NCI-H2171 treated with DMSO at 0.1 percent for 48 hours (cell line): ENCODE data around the gene KCTD15.

Source experiments
- DNase-seq: peaks from one replicate; lab custom pipeline; 2025; lab: John Stamatoyannopoulos, UW

Gene KCTD15

GRCh38 chr19:33860312-33861090, 63.8 kb downstream of the KCTD15 start:
- no peak for DNase-seq

- no peak for DNase-seq
Observed at GRCh38 chr19:33861950-33862349, 65.3 kb downstream of the KCTD15 start.

DNA sequence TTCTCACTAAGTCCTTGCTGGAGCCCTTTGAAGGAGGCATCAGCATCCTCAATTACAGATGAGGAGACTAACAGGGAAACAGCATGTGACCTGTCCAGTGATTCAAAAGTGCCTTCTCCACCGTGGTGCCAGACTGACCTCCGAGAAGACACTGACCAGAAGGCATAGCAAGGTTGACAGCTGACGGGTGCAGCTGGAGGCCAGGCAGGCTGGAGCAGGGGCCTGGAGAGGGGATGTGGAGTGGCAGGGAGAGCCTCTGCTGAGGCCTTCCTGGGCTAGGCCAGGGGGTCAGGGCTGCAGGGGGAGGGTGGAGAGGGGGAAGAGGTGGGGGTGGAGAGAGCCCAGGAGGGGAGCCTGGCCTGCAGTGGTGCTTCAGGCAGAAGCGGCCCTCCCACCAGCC, 66.3 kb downstream of the KCTD15 start:
- DNase-seq = no peak

- DNase-seq = no peak
Observed at GRCh38 chr19:33863436-33863835, 66.8 kb downstream of the KCTD15 start.

DNA sequence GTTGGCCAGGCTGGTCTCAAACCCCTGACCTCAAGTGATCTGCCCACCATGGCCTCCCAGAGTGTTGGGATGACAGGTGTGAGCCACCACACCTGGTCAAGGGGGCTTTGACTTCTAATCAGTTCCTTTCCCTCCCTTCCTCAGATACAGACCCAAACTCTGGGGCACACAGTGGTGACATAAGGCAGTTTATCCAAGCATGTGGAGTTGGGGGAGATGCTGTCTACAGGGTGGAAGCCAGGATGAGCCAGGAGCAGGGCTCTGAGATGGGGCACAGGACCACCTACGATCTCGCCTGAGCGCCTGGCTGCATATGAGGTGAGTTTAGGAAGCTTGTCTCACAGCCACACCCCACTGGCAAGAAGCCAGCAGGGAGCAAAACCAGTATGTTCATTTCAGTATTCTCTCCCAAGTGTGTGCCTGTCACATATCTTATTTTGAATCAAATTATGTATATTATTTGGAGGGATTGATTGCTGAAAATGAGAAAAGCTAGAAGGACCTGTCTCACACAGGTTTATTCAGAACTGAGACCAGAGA, 67.7 kb downstream of the KCTD15 start:
- DNase-seq = no peak

- DNase-seq = no peak
Observed at GRCh38 chr19:33865306-33865705, 68.6 kb downstream of the KCTD15 start.
